Measurements from ENCODE around the gene PITPNC1.

The PITPNC1 gene

DNA sequence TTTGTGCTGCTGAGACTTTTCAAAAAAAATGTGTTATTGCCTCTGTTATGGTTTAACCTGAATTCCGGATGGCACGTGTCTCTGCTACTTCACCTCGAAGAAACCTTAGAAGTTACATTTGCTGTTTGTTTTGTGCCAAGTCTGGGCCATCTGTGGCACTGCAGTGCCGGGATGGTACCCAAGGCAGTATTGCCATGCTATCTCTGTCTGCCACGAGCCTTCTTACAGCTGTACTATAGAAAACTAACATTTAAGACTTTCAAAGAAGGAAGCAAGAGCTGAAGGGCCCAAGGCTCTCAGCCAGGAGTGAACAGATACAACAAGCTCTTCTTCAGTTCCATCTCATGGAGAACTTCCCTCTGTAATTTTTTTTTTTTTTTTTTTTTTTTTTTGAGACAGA lies 267.0 kb downstream of the PITPNC1 start:
- TF ChIP-seq CTCF (IDR thresholded peaks at IDR 0.05), result no peak

DNA sequence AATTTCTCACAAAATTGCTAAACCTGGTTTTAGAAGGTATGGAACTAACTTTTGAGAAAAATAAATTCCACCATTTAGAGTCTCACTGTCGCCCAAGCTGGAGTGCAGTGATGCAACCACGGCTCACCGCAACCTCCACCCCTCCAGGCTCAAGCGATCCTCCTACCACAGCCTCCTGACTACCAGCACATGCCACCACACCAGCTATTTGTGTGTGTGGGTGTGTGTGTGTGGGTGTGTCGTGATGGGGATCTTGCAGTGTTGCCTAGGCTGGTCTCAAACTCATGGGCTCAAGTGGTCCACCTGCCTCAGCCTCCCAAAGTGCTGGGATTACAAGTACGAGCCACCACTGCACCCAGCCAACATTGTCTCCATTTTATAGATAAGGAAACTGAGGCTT lies 269.4 kb downstream of the PITPNC1 start:
- TF ChIP-seq CTCF (IDR thresholded peaks at IDR 0.05), result no peak

- TF ChIP-seq CTCF (IDR thresholded peaks at IDR 0.05), result no peak
Measured at GRCh38 chr17:67647482-67647881, 270.4 kb downstream of the PITPNC1 start.

GRCh38 chr17:67648032-67648905 lies 271.2 kb downstream of the PITPNC1 start:
- no peak for TF ChIP-seq CTCF (IDR thresholded peaks at IDR 0.05)

- TF ChIP-seq CTCF (IDR thresholded peaks at IDR 0.05), result no peak
Measured at GRCh38 chr17:67649891-67650290, 272.8 kb downstream of the PITPNC1 start.

DNA sequence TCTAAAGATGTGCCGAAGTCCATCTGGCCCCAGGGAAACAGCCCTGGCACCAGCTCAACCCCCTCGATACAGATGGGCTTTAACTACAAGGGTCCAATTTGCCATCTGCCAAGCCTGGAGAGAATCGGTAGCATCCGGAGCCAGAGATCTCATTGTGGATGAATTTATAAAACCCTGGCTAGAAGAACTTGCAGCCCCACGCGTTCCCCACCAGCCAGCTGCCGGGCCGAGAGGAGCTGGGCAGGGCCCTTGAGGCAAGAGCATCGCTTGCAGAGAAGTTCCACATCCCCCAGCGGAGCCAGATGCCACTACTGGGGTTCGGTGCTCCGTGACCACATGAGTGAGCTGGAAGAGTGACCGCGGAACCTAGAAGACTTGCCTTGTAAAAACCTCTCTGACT lies 275.4 kb downstream of the PITPNC1 start:
- TF ChIP-seq CTCF (IDR thresholded peaks at IDR 0.05), result no peak

GRCh38 chr17:67655478-67656148 lies 278.5 kb downstream of the PITPNC1 start:
- no peak for TF ChIP-seq CTCF (IDR thresholded peaks at IDR 0.05)
